ENCODE results near the gene VPS13A. TPM values are rescaled to one million over a fixed set of nuclear protein-coding genes. Genes with fewer than 3 reads are reported as not detected.

VPS13A gene
- total RNA-seq, 1 experiment from 2014 or later: 31.5 TPM

GRCh38 chr9:77133011-77133410 is 44.3 kb upstream of the VPS13A start:
- ChIA-PET CTCF (no interaction called here), POLR2A (no interaction called here)
- DNase-seq (ENCODE audit: low spot score) (no peak), ATAC-seq (no peak)
- Mint-ChIP-seq H3K36me3 (peaks cover 31% of the 10 kb centered on the region), H3K27ac (no peak overlapping the region), H3K4me1 (peaks cover 11% of the 10 kb centered on the region), H3K9me3 (peaks cover 27% of the 10 kb centered on the region), H3K27me3 (ENCODE audit: low read depth) (peaks cover 14% of the 10 kb centered on the region), H3K4me3 (no peak overlapping the region)
- no peak for TF ChIP-seq E2F5 (CRISPR knock-in tag; IDR thresholded peaks at IDR 0.05)
- TF ChIP-seq MYBL2 (CRISPR knock-in tag; IDR thresholded peaks at IDR 0.05): no peak
- no peak for TF ChIP-seq NR3C1 (CRISPR knock-in tag; conservative IDR thresholded peaks at IDR 0.05; ENCODE audit: low read depth)
- no peak for TF ChIP-seq CDX4 (CRISPR knock-in tag; IDR thresholded peaks at IDR 0.05; ENCODE audit: borderline replicate concordance)
- no peak for TF ChIP-seq USF1 (CRISPR knock-in tag; IDR thresholded peaks at IDR 0.05)

- POLR2A ChIA-PET: no interaction called here
- TF ChIP-seq ZMAT4 (CRISPR knock-in tag; IDR thresholded peaks at IDR 0.05) (no peak), ATF2 (CRISPR knock-in tag; IDR thresholded peaks at IDR 0.05; ENCODE audit: borderline replicate concordance, low read depth) (no peak), ARID4B (CRISPR knock-in tag; IDR thresholded peaks at IDR 0.05; ENCODE audit: borderline replicate concordance) (no peak), USF2 (CRISPR knock-in tag; IDR thresholded peaks at IDR 0.05) (no peak), RORB (CRISPR knock-in tag; IDR thresholded peaks at IDR 0.05) (no peak), RELA (CRISPR knock-in tag; IDR thresholded peaks at IDR 0.05; ENCODE audit: borderline replicate concordance) (no peak), TP53 (CRISPR knock-in tag; IDR thresholded peaks at IDR 0.05) (no peak), TCF7 (CRISPR knock-in tag; IDR thresholded peaks at IDR 0.05; ENCODE audit: low read depth) (no peak), MAX (CRISPR knock-in tag; IDR thresholded peaks at IDR 0.05) (no peak), IRF1 (CRISPR knock-in tag; IDR thresholded peaks at IDR 0.05) (no peak), TEAD4 (CRISPR knock-in tag; IDR thresholded peaks at IDR 0.05) (no peak), NR1H2 (CRISPR knock-in tag; IDR thresholded peaks at IDR 0.05) (no peak), FOXJ3 (CRISPR knock-in tag; IDR thresholded peaks at IDR 0.05; ENCODE audit: borderline replicate concordance) (no peak), MYBL2 (CRISPR knock-in tag; IDR thresholded peaks at IDR 0.05) (no peak), ERG (CRISPR knock-in tag; IDR thresholded peaks at IDR 0.05) (no peak), ZNF281 (CRISPR knock-in tag; IDR thresholded peaks at IDR 0.05) (no peak)
Measured at GRCh38 chr9:77142366-77142765, 35.0 kb upstream of the VPS13A start.

More at GRCh38 chr9:77142366-77142765, 35.0 kb upstream of the VPS13A start:
- H3K9me3 Mint-ChIP-seq: peaks cover 16% of the 10 kb centered on the region
- peaks cover 14% of the 10 kb centered on the region for H3K36me3 Mint-ChIP-seq
- no peak for DNase-seq (ENCODE audit: low spot score)
- peaks cover 11% of the 10 kb centered on the region for H3K4me1 Mint-ChIP-seq
- H3K27me3 Mint-ChIP-seq (ENCODE audit: low read depth): no peaks in the 10 kb centered on the region; the same call in 1 of the 2 replicates
- H3K4me3 Mint-ChIP-seq: no peak overlapping the region
- CTCF ChIA-PET: interaction anchor here (1.1 to 1.5 kb wide), 2 partner anchors 9 to 25 kb away, joined by 3 to 4 read pairs; no protein-coding TSS in a partner anchor
- ATAC-seq: no peak
- no peak overlapping the region for H3K27ac Mint-ChIP-seq

Data from WTC11 (cell line).